ENCODE results near the gene HEXB. TPM values are rescaled to one million over a fixed set of nuclear protein-coding genes. Genes with fewer than 3 reads are reported as not detected.

HEXB gene
- total and polyA plus RNA-seq, 2 donors from 2014 or later, result 113 to 184 TPM

DNA sequence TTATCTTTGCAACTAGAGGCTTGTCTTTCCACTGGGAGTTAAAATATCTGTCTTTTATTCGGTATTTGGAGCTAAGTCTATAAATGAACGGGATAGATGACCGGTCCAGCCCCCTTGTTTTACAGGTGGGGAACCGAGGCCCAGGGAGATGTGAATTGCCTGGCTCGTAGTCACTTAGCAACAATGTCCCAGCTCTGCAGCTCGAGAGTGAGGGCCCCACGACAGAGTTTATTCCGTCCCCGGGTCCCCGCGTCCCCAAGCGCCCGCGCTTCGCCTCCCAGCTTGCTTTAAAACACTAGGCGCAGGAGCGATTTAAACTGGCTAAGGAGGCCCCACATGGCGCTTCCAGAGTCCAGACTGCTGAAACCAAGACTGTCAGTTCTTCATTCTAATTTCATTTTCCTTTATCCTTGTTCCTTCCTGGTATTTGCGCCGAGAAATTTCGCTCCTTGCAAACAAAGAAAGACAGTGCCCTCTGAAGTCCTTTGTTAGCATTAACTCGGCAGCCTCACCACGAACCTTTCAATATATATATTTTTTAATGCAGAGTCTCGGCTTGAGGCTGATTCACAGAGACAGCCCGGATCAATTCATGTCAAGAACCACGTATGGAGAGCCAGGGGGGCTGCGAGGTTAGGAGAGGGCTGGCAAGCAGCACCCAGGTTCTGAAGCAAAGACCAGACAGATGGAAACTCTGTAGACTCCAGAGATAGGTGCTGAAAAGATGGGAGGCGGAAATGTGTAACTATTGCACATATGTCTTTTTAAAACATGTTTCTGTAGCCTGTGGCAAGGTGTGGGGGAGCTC, 43.1 kb upstream of the HEXB start:
- intact Hi-C loops (cut with DNase I), result loop anchor here (10.0 kb wide), 1 partner anchor 607 kb away; no protein-coding TSS in a partner anchor
- peak overlapping the region; percentile 62 to 80 (median 70) for H3K4me3 ChIP-seq (ENCODE audit: low read length in 3 of 3)
- TF ChIP-seq, protein P1, sequence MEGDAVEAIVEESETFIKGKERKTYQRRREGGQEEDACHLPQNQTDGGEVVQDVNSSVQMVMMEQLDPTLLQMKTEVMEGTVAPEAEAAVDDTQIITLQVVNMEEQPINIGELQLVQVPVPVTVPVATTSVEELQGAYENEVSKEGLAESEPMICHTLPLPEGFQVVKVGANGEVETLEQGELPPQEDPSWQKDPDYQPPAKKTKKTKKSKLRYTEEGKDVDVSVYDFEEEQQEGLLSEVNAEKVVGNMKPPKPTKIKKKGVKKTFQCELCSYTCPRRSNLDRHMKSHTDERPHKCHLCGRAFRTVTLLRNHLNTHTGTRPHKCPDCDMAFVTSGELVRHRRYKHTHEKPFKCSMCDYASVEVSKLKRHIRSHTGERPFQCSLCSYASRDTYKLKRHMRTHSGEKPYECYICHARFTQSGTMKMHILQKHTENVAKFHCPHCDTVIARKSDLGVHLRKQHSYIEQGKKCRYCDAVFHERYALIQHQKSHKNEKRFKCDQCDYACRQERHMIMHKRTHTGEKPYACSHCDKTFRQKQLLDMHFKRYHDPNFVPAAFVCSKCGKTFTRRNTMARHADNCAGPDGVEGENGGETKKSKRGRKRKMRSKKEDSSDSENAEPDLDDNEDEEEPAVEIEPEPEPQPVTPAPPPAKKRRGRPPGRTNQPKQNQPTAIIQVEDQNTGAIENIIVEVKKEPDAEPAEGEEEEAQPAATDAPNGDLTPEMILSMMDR (IDR thresholded peaks at IDR 0.05; ENCODE audit: borderline replicate concordance, extremely low read depth, insufficient read depth), result peak; percentile 72
- H3K9ac ChIP-seq (ENCODE audit: low read length in 3 of 3), result peak overlapping the region in 2 of 3 donors; percentile 32 to 44
- no peaks in the 10 kb centered on the region for H3K36me3 ChIP-seq (ENCODE audit: control insufficient read depth in 2 of 3, insufficient read depth in 3 of 3, low read length in 3 of 3)
- peak in 4 of 5 donors; percentile 64 to 94 (median 80) for DNase-seq
- FAIRE-seq, result no peak
- H3K9me3 ChIP-seq (ENCODE audit: control insufficient read depth in 2 of 3, insufficient read depth in 1 of 3, low read length in 3 of 3), result no peaks in the 10 kb centered on the region
- H3K27ac ChIP-seq (ENCODE audit: low read depth in 2 of 2, low read length in 2 of 2), result peak overlapping the region; percentile 51 to 54
- H3K4me1 ChIP-seq (ENCODE audit: control insufficient read depth in 2 of 3, insufficient read depth in 2 of 3, low read depth in 1 of 3, low read length in 3 of 3), result peaks cover 0 to 6% (median 0%) of the 10 kb centered on the region in 3 donors
- H3K27me3 ChIP-seq (ENCODE audit: control insufficient read depth, insufficient read depth, low read length), result no peaks in the 10 kb centered on the region

DNA sequence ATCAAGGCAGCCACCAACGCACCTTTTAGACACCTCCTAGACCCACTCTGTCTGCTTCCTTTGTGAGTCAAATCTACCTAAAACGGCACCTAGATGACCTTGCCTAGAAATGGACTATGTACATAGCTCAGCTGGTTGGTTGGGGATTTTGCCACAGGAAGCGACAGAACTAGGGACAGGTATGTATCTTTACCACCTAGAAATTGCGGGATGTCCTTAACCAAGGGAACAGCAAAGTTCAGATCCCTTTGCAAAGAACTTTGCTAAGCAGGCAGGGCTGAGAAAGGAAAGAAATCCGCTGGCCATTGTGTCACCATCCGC, 42.5 kb upstream of the HEXB start:
- intact Hi-C loops (cut with DNase I), result loop anchor here (10.0 kb wide), 1 partner anchor 608 kb away; no protein-coding TSS in a partner anchor
- FAIRE-seq (no peak), DNase-seq (no peak)
- TF ChIP-seq, protein P1 (IDR thresholded peaks at IDR 0.05; ENCODE audit: borderline replicate concordance, extremely low read depth, insufficient read depth), result no peak
- Histone ChIP-seq H3K36me3 (ENCODE audit: control insufficient read depth in 2 of 3, insufficient read depth in 3 of 3, low read length in 3 of 3) (no peaks in the 10 kb centered on the region), H3K27ac (ENCODE audit: low read depth in 2 of 2, low read length in 2 of 2) (no peak overlapping the region), H3K4me1 (ENCODE audit: control insufficient read depth in 2 of 3, insufficient read depth in 2 of 3, low read depth in 1 of 3, low read length in 3 of 3) (peaks cover 0 to 4% (median 0%) of the 10 kb centered on the region in 3 donors), H3K9ac (ENCODE audit: low read length in 3 of 3) (no peak overlapping the region), H3K27me3 (ENCODE audit: control insufficient read depth, insufficient read depth, low read length) (no peaks in the 10 kb centered on the region), H3K4me3 (ENCODE audit: low read length in 3 of 3) (no peak overlapping the region), H3K9me3 (ENCODE audit: control insufficient read depth in 2 of 3, insufficient read depth in 1 of 3, low read length in 3 of 3) (no peaks in the 10 kb centered on the region)

DNA sequence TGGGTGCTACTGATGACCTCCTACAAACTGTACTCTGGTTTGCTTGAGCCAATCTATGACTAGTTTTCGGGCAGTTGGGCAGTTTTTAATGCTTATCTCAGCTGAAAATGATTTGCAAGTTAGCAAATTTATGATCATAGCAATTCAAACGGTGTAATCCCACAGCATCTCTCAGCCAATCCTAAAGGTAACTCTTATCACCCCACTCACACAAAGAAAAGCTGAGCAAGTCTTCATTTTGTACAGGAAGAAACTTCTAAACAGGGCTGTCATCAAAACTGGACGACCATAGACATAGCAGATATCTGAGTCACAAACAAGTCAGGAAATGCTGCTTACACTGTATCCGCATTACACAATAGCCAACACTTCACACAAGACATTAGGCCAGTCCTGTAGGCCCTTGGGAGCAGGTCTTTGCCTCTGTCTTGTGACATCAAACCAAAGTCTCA, 41.9 kb upstream of the HEXB start:
- H3K9ac ChIP-seq (ENCODE audit: low read length in 3 of 3), result no peak overlapping the region
- TF ChIP-seq, protein P1 (IDR thresholded peaks at IDR 0.05; ENCODE audit: borderline replicate concordance, extremely low read depth, insufficient read depth), result no peak
- FAIRE-seq, result no peak
- no peak overlapping the region for H3K4me3 ChIP-seq (ENCODE audit: low read length in 3 of 3)
- no peaks in the 10 kb centered on the region for H3K9me3 ChIP-seq (ENCODE audit: control insufficient read depth in 2 of 3, insufficient read depth in 1 of 3, low read length in 3 of 3)
- no peaks in the 10 kb centered on the region for H3K27me3 ChIP-seq (ENCODE audit: control insufficient read depth, insufficient read depth, low read length)
- H3K36me3 ChIP-seq (ENCODE audit: control insufficient read depth in 2 of 3, insufficient read depth in 3 of 3, low read length in 3 of 3), result no peaks in the 10 kb centered on the region
- intact Hi-C loops (cut with DNase I), result loop anchor here (10.0 kb wide), 1 partner anchor 608 kb away; no protein-coding TSS in a partner anchor
- H3K27ac ChIP-seq (ENCODE audit: low read depth in 2 of 2, low read length in 2 of 2), result no peak overlapping the region
- H3K4me1 ChIP-seq (ENCODE audit: control insufficient read depth in 2 of 3, insufficient read depth in 2 of 3, low read depth in 1 of 3, low read length in 3 of 3), result peaks cover 0 to 4% (median 0%) of the 10 kb centered on the region in 3 donors
- peak in 1 of 5 donors; percentile 52 for DNase-seq

Measured in kidney (tissue), 14 donors.